Pancreas (tissue), 10 donors: ENCODE measurements around the gene CSF3. TPM values are rescaled to one million over a fixed set of nuclear protein-coding genes. Genes with fewer than 3 reads are reported as not detected.

ENCODE experiments used
- ATAC-seq, 4 donors: fragments of 200-7000 bp; cut with Tn5 transposase; one replicate each; pipeline versions ENCODE4 v1.8.0 to v1.9.1; 2020; ENCODE audit warnings: mild to moderate bottlenecking in 4 of 4, moderate library complexity in 4 of 4
- DNase-seq, 6 donors: peaks; one replicate each; pipeline ENCODE4 v3.0.0-alpha.2; 2020
- FAIRE-seq: peaks from 2 replicates; lab custom pipeline; 2012; peaks lifted over from hg19 to GRCh38; lab: Jason Lieb, UNC
- H3K27ac ChIP-seq, 4 donors: fragments of 200-600 bp; sonication (generic); 1 replicate in 3 of 4; 2 replicates in 1 of 4; pipeline versions ENCODE4 v1.5.0 to v1.8.0; 2020
- H3K27me3 ChIP-seq, 4 donors: fragments of 200-600 bp; one replicate each; pipeline ENCODE4 v1.8.0; 2021
- H3K36me3 ChIP-seq, 3 donors: fragments of 200-600 bp; sonication (generic) in 1 of 3; one replicate each; pipeline versions ENCODE4 v1.5.0 to v1.8.0; 2020 to 2021
- H3K4me1 ChIP-seq, 3 donors: fragments of 200-600 bp; one replicate each; pipeline ENCODE4 v1.8.0; 2021
- H3K4me3 ChIP-seq, 4 donors: fragments of 200-600 bp; sonication (generic) in 2 of 4; one replicate each; pipeline versions ENCODE4 v1.5.0 to v1.8.0; 2020 to 2021
- H3K9me3 ChIP-seq, 4 donors: fragments of 200-600 bp; one replicate each; pipeline ENCODE4 v1.8.0; 2021
- WGBS, 2 donors: extraction: QIAGEN DNeasy Blood & Tissue Kit; methylation state at CpG; one replicate each; pipeline ENCODE4 v1.1.7; 2013; 5-methylcytosine and 5-hydroxymethylcytosine counted together
- intact Hi-C, 3 donors: fragments of 100-400 bp; cut with DNase I; formaldehyde crosslinking; loops; one replicate each; pipeline versions ENCODE4 v1.11.1 to v1.14.2; 2022
- polyA plus RNA-seq, 2 donors: library from polyadenylated mRNA; stranded (reverse); fragments of 200-250 nt; gene quantifications; one replicate each; pipeline ENCODE4 v1.2.3, GENCODE V29; 2013
- total RNA-seq, 6 donors: library from RNA; stranded (reverse); fragmentation: NEBNext Ultra II Directional in 4 of 6; extraction: Animal tissue kit (Norgen Biotek cat#: 25700) in 4 of 6; gene quantifications; one replicate each; pipeline versions ENCODE4 v1.2.1 to v1.2.4, GENCODE V29; 2021 to 2023
- TF ChIP-seq, protein P1 (sequence below), 4 donors: fragments of 200-600 bp; sonication (generic) in 3 of 4; IDR thresholded peaks; one replicate each; pipeline versions ENCODE4 v1.5.0 to v1.8.0; 2021; ENCODE audit warnings: antibody characterized with exemption in 4 of 4
- donor health status: healthy with polysubstance abuse.
- donor health status: DM: no; HTN: no; CAD: no; lungs with moderate emphysema.
- donor health status: DM: no; HTN: no; CAD: no.
- donor health status: control.
- donor health status: control.
- donor health status: Bipolar disorder and iron deficiency.
- donor health status: DM: yes; HTN: yes; CAD: no.
- donor health status: DM: no; HTN: no; CAD: no.
- donor health status: DM: no; HTN: no; CAD: no.
- donor health status: DM: yes; HTN: yes; CAD: no.

CSF3 gene
- total and polyA plus RNA-seq, 8 donors, result 0.16 to 3.5 (median 0.23) TPM; not detected in 4

DNA sequence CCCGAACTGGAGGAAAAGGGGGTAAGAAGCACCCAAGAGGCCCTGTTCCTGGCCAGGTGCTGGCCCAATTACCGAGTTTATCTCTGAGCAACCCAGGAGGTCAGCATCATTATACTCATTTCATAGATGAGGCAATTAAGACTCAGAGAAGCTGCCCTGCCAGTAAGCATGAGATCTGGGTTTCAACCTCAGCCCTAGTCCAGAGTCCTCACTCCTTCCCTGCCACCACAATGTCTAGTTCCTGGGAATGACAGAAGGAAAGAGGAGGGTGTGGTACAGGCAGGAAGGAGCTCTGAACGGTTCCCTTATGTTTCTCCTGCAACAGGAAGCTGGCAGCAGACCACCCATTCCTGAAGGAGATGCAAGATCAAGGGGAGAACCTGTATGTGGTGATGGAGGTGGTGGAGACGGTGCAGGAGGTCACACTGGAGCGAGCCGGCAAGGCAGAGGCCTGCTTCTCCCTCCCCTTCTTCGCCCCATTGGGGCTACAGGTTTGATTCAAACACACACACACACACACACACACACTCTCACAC lies 45.0 kb upstream of the CSF3 start:
- Histone ChIP-seq H3K27ac (no peak overlapping the region), H3K36me3 (no peaks in the 10 kb centered on the region), H3K4me1 (no peaks in the 10 kb centered on the region), H3K9me3 (no peaks in the 10 kb centered on the region), H3K4me3 (no peak overlapping the region), H3K27me3 (no peaks in the 10 kb centered on the region)
- DNase-seq (no peak), FAIRE-seq (no peak), ATAC-seq (no peak)
- WGBS, 2 donors, result 49 to 50% methylated on average over 7 of the region's 7 CpGs
- intact Hi-C loops, result no loop called here
- TF ChIP-seq, protein P1, sequence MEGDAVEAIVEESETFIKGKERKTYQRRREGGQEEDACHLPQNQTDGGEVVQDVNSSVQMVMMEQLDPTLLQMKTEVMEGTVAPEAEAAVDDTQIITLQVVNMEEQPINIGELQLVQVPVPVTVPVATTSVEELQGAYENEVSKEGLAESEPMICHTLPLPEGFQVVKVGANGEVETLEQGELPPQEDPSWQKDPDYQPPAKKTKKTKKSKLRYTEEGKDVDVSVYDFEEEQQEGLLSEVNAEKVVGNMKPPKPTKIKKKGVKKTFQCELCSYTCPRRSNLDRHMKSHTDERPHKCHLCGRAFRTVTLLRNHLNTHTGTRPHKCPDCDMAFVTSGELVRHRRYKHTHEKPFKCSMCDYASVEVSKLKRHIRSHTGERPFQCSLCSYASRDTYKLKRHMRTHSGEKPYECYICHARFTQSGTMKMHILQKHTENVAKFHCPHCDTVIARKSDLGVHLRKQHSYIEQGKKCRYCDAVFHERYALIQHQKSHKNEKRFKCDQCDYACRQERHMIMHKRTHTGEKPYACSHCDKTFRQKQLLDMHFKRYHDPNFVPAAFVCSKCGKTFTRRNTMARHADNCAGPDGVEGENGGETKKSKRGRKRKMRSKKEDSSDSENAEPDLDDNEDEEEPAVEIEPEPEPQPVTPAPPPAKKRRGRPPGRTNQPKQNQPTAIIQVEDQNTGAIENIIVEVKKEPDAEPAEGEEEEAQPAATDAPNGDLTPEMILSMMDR (IDR thresholded peaks at IDR 0.05), result no peak

DNA sequence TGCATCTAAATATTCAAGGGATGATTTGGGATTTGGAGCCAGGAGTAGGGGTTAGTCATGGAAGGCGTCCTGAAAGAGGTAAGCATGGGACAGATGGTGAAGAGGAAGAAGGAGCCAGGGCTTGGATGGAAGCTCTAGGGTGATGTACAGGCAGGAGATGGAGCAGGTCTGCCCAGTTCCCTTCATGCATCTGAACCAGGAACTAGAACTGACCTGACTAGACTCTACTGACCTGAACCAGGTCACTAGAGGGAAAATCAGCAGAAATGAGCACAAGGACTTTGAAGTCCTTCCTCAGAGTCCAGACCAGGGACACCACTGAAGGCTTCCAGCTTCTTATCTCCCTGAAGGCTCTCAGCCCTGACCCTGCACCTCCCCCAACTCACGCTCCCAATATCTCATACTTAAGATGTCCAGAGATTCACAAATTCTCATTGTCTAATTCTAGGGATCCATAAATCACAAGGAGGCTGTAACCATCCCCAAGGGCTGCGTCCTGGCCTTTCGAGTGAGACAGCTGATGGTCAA lies 44.1 kb upstream of the CSF3 start:
- 69 to 83% methylated on average over 4 of the region's 4 CpGs for WGBS, 2 donors
- Histone ChIP-seq H3K27ac (no peak overlapping the region), H3K36me3 (no peaks in the 10 kb centered on the region), H3K27me3 (no peaks in the 10 kb centered on the region), H3K4me3 (no peak overlapping the region), H3K9me3 (no peaks in the 10 kb centered on the region), H3K4me1 (no peaks in the 10 kb centered on the region)
- FAIRE-seq (no peak), DNase-seq (no peak), ATAC-seq (no peak)
- intact Hi-C loops, result no loop called here
- TF ChIP-seq, protein P1 (IDR thresholded peaks at IDR 0.05), result no peak

DNA sequence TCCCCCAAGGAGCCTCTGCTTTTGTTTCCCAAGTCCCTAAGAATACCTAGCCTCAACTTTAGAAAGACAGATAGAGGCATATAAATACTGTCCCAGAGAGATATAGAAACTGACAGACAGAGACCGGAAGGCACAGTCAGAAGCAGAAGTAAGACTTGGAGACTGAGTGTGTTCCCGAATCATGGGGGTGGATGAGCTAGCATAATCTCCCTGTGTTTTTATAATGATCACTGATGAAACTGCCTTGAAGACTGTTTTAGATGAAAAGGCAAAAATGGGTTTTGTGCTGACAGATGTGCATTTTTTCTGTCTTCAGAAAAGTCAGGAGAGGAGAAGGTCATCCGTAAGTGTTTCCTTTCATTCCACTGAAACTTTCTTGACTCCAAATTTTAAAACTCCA lies 43.0 kb upstream of the CSF3 start:
- Histone ChIP-seq H3K27ac (no peak overlapping the region), H3K4me3 (no peak overlapping the region), H3K27me3 (no peaks in the 10 kb centered on the region), H3K36me3 (no peaks in the 10 kb centered on the region), H3K9me3 (no peaks in the 10 kb centered on the region), H3K4me1 (no peaks in the 10 kb centered on the region)
- FAIRE-seq (no peak), DNase-seq (no peak), ATAC-seq (peak in 2 of 4 donors; percentile 29 to 65)
- TF ChIP-seq, protein P1 (IDR thresholded peaks at IDR 0.05), result no peak
- 36 to 48% methylated on average over 3 of the region's 3 CpGs for WGBS, 2 donors
- intact Hi-C loops, result no loop called here

DNA sequence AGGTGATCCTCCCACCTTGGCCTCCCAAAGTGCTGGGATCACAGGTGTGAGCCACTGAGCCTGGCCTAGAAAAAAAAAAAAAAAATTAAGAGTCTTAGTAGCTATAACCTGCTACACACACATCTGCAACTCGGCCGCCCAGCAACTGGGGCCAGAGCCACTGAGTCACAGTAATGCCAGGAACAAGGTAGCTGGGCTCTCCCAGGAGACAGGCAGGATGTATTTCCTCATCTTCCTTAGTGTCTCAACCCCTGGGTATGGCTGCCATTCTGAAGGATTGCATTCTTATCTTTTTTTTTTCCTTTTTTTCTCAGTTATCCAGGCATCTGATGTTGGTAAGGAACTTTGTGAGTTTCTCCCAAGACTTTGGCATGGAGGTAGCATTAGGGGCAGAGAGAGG lies 41.7 kb upstream of the CSF3 start:
- H3K4me1 ChIP-seq, result no peaks in the 10 kb centered on the region
- TF ChIP-seq, protein P1 (IDR thresholded peaks at IDR 0.05), result no peak
- H3K27me3 ChIP-seq, result no peaks in the 10 kb centered on the region
- whole genome bisulfite sequencing, 2 donors, result 70 to 87% methylated on average over 2 of the region's 2 CpGs
- no peak overlapping the region for H3K4me3 ChIP-seq
- DNase-seq (no peak), ATAC-seq (no peak), FAIRE-seq (no peak)
- H3K36me3 ChIP-seq, result no peaks in the 10 kb centered on the region
- intact Hi-C loops, result no loop called here
- no peak overlapping the region for H3K27ac ChIP-seq
- no peaks in the 10 kb centered on the region for H3K9me3 ChIP-seq

DNA sequence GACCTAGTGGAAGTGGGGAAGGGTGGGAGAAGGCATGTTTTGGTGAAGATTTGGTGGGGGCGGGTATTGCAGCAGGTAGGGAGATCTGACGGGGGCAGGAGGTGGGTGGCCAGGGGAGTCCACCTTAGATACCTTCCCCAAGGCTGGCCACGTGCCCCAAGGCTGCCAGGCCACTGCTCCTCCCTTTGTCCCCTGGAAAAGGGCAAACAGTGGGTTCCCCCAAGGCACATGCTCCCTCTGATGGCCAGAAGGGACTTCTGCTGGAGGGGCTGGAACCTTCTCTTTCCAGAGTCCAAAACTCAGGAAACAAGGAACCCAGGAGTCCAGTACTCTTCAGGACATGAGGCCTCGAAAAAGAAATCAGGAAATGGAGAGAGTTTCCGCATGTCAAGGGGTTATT lies 40.8 kb upstream of the CSF3 start:
- FAIRE-seq (no peak), DNase-seq (no peak), ATAC-seq (no peak)
- TF ChIP-seq, protein P1 (IDR thresholded peaks at IDR 0.05), result no peak
- no peaks in the 10 kb centered on the region for H3K36me3 ChIP-seq
- 62 to 71% methylated on average over 5 of the region's 5 CpGs for WGBS, 2 donors
- no peak overlapping the region for H3K27ac ChIP-seq
- no peaks in the 10 kb centered on the region for H3K4me1 ChIP-seq
- H3K9me3 ChIP-seq, result no peaks in the 10 kb centered on the region
- intact Hi-C loops, result no loop called here
- no peaks in the 10 kb centered on the region for H3K27me3 ChIP-seq
- no peak overlapping the region for H3K4me3 ChIP-seq
